Ishikawa (cell line): ENCODE results near the gene STOM.

Experiments
- FOXM1 ChIP-seq: IDR thresholded peaks from 2 replicates; pipeline ENCODE4 v1.6.1; 2012; ENCODE audit warnings: low read depth, borderline replicate concordance
- NFIC ChIP-seq: IDR thresholded peaks from 2 replicates; pipeline ENCODE4 v1.6.1; 2012
- RAD21 ChIP-seq: IDR thresholded peaks from 2 replicates; pipeline ENCODE4 v1.6.1; 2012; ENCODE audit warnings: low read depth
- TAF1 ChIP-seq: IDR thresholded peaks from 2 replicates; pipeline ENCODE4 v1.6.1; 2012; ENCODE audit warnings: low read depth, mild to moderate bottlenecking
- TCF12 ChIP-seq: IDR thresholded peaks from 2 replicates; pipeline ENCODE4 v1.6.1; 2012; ENCODE audit warnings: low read depth
- TEAD4 ChIP-seq: IDR thresholded peaks from 2 replicates; pipeline ENCODE4 v1.6.1; 2012
- TF ChIP-seq, protein P1 (sequence below): IDR thresholded peaks from 2 replicates; pipeline ENCODE4 v1.6.1; 2012

DNA sequence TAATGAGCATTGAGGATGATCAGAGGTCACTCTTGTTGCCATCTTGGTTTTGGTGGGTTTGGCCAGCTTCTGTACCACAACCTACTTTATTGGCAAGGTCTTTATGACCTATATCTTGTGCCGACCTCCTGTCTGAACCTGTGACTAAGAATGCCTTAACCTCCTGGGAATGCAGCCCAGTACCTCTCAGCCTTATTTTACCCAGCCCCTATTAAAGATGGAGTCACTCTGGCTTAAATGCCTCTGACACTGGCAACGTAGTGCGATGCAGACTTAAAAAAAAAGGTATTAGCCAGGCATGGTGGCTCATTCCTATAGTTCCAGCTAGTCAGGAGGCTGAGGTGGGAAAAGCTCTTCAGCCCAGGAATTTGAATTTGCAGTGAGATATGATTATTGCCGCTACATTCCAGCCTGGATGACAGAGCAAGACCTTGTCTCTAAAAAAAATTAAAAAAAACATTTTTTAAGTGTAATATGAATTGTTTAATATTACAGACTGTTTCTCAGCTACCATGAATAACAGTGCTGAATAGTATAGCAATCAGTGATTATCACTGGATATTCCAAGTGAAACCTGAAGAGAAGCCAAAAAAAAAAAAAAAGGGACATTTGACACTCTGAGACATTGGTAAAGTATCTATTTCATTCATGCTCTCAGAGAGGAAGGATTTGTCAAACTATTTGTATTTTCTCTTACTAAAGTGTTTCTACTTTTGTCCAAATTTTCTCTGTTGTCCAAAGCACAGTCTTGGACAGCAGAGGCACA is 18.3 kb upstream of the STOM start:
- TF ChIP-seq TEAD4 (no peak), TCF12 (no peak), NFIC (no peak), TAF1 (no peak), FOXM1 (no peak), RAD21 (no peak)
- TF ChIP-seq, protein P1, sequence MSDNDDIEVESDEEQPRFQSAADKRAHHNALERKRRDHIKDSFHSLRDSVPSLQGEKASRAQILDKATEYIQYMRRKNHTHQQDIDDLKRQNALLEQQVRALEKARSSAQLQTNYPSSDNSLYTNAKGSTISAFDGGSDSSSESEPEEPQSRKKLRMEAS: no peak
